DOHH2 (cell line): ENCODE measurements around the gene SIX2.

Source experiments
- EZH2phosphoT487 ChIP-seq: fragments of 200-600 bp; sonication (generic); IDR thresholded peaks from 2 replicates; pipeline ENCODE4 v1.6.1; 2017; ENCODE audit warnings: borderline replicate concordance, mild to moderate bottlenecking, antibody characterized with exemption, low read length, moderate library complexity, mixed read lengths
- TF ChIP-seq, protein P1 (sequence below): fragments of 200-600 bp; sonication (generic); IDR thresholded peaks from one replicate; pipeline ENCODE4 v1.5.1; 2014; ENCODE audit warnings: antibody characterized with exemption, mild to moderate bottlenecking, low read depth, low read length; ENCODE audit not compliant: poor library complexity, severe bottlenecking

- TF ChIP-seq, protein P1, sequence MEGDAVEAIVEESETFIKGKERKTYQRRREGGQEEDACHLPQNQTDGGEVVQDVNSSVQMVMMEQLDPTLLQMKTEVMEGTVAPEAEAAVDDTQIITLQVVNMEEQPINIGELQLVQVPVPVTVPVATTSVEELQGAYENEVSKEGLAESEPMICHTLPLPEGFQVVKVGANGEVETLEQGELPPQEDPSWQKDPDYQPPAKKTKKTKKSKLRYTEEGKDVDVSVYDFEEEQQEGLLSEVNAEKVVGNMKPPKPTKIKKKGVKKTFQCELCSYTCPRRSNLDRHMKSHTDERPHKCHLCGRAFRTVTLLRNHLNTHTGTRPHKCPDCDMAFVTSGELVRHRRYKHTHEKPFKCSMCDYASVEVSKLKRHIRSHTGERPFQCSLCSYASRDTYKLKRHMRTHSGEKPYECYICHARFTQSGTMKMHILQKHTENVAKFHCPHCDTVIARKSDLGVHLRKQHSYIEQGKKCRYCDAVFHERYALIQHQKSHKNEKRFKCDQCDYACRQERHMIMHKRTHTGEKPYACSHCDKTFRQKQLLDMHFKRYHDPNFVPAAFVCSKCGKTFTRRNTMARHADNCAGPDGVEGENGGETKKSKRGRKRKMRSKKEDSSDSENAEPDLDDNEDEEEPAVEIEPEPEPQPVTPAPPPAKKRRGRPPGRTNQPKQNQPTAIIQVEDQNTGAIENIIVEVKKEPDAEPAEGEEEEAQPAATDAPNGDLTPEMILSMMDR: no peak
- TF ChIP-seq EZH2phosphoT487: no peak
These were observed 43.2 kb upstream of the SIX2 start for GRCh38 chr2:45052388-45052928.
